COLO668 (cell line): ENCODE results near the gene SRPRA.

Experiments used
- DNase-seq: peaks from one replicate; lab custom pipeline; 2025; ENCODE audit not compliant: unreplicated experiment; lab: John Stamatoyannopoulos, UW

The SRPRA gene

GRCh38 chr11:126231725-126232459 lies 36.8 kb downstream of the SRPRA start:
- no peak for DNase-seq

GRCh38 chr11:126229858-126230540 lies 38.7 kb downstream of the SRPRA start:
- no peak for DNase-seq

GRCh38 chr11:126226334-126227084 lies 42.2 kb downstream of the SRPRA start:
- no peak for DNase-seq

- no peak for DNase-seq
These were observed 43.4 kb downstream of the SRPRA start for GRCh38 chr11:126225295-126225665.

GRCh38 chr11:126224647-126225294 lies 43.9 kb downstream of the SRPRA start:
- no peak for DNase-seq

- DNase-seq, result no peak
These were observed 49.1 kb downstream of the SRPRA start for GRCh38 chr11:126219547-126219946.

- no peak for DNase-seq
These were observed 51.2 kb downstream of the SRPRA start for GRCh38 chr11:126217491-126217890.

GRCh38 chr11:126216526-126217305 lies 52.0 kb downstream of the SRPRA start:
- no peak for DNase-seq

GRCh38 chr11:126214841-126215240 lies 53.9 kb downstream of the SRPRA start:
- DNase-seq, result no peak

- DNase-seq, result no peak
These were observed 54.3 kb downstream of the SRPRA start for GRCh38 chr11:126214441-126214840.
